AG04449 (cell line): ENCODE results near the gene PARD3B.

Source experiments
- CTCF ChIA-PET: fragments of 350-600 bp; formaldehyde crosslinking; extraction: SDS; loops from one replicate; lab custom pipeline; 2021; ENCODE audit warnings: antibody characterized with exemption; lab: Yijun Ruan, JAX
- POLR2A ChIA-PET: fragments of 400-600, 350-600 bp; formaldehyde crosslinking; extraction: SDS; loops from one replicate; lab custom pipeline; 2020; ENCODE audit warnings: antibody characterized with exemption, inconsistent platforms; lab: Yijun Ruan, JAX
- DNase-seq: peaks from one replicate; pipeline ENCODE4 v3.0.0-alpha.2; 2010; ENCODE audit warnings: low read depth, low spot score
- H3K4me3 ChIP-seq: 2 replicates; pipeline ENCODE4 v1.5.1; 2011; ENCODE audit warnings: low read depth, mild to moderate bottlenecking, control low read depth, low read length
- TF ChIP-seq, protein P1 (sequence below): IDR thresholded peaks from one replicate; pipeline ENCODE4 v1.5.1; 2011; ENCODE audit warnings: mild to moderate bottlenecking, moderate library complexity, low read length, control low read depth, inconsistent platforms; ENCODE audit not compliant: insufficient read depth; ENCODE audit errors: missing control alignments

Gene PARD3B

DNA sequence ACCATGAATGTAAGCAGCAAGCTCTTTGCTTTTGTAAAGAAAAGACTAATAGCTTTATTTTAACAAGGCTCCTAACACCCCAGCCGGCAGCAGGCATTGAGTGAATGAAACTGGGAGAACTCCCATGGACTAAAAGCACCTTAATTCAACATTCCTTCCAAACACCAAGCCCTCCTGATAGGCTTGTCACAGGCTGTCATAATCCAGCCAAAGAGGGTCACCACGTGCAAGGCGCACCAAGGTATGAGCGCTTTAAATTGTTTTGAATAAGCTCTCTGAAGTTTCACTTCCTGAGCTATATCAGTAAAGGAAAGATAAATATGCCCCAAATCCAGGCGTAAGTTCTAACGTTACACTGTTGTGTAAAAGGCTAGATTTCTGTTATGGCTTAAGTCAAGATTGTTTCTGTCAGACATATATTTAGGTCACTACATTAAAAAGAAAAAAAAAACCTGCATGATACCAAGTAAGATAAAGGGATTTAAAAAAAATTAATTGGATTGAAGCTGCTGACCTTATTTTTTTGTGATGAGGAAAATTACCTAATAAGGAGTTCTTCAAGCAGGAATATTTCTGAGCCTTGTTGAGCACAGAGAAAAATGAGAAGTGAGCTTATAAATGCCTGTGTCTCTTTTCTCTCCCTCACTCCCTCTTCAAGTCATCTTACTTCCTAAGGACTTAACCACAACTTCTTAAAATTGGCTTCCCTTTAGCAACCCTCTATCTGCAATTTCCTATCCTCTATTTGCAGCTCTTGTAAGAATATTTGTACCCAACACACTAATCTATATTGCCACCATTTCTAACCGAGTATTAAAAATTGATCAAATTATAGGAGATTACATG lies 1000.9 kb downstream of the PARD3B start:
- CTCF ChIA-PET = interaction anchor here (0.6 kb wide), 1 partner anchor 130 kb away, joined by 3 read pairs; no protein-coding TSS in a partner anchor
- TF ChIP-seq, protein P1, sequence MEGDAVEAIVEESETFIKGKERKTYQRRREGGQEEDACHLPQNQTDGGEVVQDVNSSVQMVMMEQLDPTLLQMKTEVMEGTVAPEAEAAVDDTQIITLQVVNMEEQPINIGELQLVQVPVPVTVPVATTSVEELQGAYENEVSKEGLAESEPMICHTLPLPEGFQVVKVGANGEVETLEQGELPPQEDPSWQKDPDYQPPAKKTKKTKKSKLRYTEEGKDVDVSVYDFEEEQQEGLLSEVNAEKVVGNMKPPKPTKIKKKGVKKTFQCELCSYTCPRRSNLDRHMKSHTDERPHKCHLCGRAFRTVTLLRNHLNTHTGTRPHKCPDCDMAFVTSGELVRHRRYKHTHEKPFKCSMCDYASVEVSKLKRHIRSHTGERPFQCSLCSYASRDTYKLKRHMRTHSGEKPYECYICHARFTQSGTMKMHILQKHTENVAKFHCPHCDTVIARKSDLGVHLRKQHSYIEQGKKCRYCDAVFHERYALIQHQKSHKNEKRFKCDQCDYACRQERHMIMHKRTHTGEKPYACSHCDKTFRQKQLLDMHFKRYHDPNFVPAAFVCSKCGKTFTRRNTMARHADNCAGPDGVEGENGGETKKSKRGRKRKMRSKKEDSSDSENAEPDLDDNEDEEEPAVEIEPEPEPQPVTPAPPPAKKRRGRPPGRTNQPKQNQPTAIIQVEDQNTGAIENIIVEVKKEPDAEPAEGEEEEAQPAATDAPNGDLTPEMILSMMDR = no peak
- POLR2A ChIA-PET = no interaction called here
- DNase-seq = no peak
- no peak overlapping the region for H3K4me3 ChIP-seq

GRCh38 chr2:205555566-205556230 lies 1010.4 kb downstream of the PARD3B start:
- TF ChIP-seq, protein P1 = no peak
- ChIA-PET CTCF (no interaction called here), POLR2A (no interaction called here)

GRCh38 chr2:205556357-205556756 lies 1011.1 kb downstream of the PARD3B start:
- CTCF ChIA-PET = no interaction called here
- H3K4me3 ChIP-seq = no peak overlapping the region
- POLR2A ChIA-PET = no interaction called here
- TF ChIP-seq, protein P1 = no peak
- DNase-seq = no peak

More at GRCh38 chr2:205555566-205556230, 1010.4 kb downstream of the PARD3B start:
- no peak overlapping the region for H3K4me3 ChIP-seq
- no peak for DNase-seq

DNA sequence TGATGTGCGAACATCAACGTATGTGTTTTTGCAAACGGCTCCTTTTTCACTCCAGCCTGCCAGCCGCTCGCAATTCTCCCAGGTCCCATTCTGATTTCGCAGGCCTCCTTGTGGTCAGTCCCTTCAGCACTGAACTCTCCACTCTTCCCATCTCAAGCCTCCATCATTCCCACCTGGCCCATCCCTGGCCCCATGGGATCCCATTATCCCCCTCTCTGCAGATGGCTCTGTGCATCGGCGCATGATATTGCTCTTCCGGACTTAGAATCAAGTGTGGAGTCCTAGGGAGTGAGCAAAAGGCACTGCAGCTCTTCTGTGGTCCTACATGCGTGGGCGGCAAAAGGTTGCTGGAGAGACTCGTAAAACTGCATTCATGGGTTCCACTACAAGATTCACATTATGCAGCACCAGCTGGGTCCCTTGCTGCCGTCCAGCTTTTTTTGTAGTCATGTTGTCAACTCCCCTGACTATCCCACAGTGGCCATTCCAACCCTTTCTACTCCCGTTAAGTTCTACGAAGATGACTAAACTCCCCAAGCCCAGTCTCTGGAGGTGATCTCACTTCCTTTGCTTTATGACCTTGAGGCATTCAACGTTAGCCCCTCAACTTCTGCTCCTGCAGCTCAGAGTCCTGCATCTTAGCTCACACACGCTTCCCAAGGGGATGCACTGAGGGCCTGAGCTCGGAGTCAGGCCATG lies 1011.7 kb downstream of the PARD3B start:
- CTCF ChIA-PET = no interaction called here
- no peak for DNase-seq
- no peak overlapping the region for H3K4me3 ChIP-seq
- TF ChIP-seq, protein P1 = no peak
- POLR2A ChIA-PET = no interaction called here

DNA sequence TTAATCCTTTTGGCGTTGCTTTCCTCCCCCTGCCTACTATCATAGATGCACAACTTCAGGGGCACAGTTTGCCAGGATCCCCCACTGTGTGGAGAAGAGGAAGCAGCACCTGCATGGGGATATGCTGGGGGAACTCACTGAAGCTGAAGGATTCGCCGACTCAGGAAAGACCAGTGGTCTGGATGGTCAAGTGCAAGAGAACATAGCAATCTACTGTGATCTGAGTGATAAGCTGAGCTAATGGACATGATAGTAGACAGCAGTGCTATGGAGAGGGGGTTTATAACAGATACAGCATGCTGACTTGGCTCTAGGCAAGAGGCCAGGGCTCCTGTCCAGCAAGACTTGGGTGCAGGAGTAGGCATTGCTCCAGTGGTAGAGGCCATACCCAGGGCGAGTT lies 1012.6 kb downstream of the PARD3B start:
- TF ChIP-seq, protein P1 = no peak
- DNase-seq = no peak
- ChIA-PET POLR2A (no interaction called here), CTCF (no interaction called here)
- H3K4me3 ChIP-seq = no peak overlapping the region

GRCh38 chr2:205561441-205561840 lies 1016.2 kb downstream of the PARD3B start:
- ChIA-PET POLR2A (no interaction called here), CTCF (no interaction called here)
- no peak for DNase-seq
- no peak overlapping the region for H3K4me3 ChIP-seq
- TF ChIP-seq, protein P1 = no peak
